IMR-90 (cell line): ENCODE data around the gene METTL25. TPM values are rescaled to one million over a fixed set of nuclear protein-coding genes. Genes with fewer than 3 reads are reported as not detected.

Experiments used
- ATAC-seq: fragments of 200-7000 bp; cut with Tn5 transposase; 2 replicates; pipeline ENCODE4 v1.9.1; 2020; ENCODE audit warnings: low read depth, mild to moderate bottlenecking, moderate library complexity
- BruUV-seq: library from RNA; stranded (reverse); fragments of 400-500 nt; replicated peaks from 2 replicates; lab custom pipeline; 2021; lab: Mats Ljungman, UMichigan
- CTCF ChIA-PET: fragments of 300-600 bp; formaldehyde crosslinking; extraction: SDS; loops from one replicate; lab custom pipeline; 2021; ENCODE audit warnings: antibody characterized with exemption; lab: Yijun Ruan, JAX
- POLR2A ChIA-PET: fragments of 300-600 bp; sonication (Branson Sonifier 250); formaldehyde crosslinking; loops from one replicate; lab custom pipeline; 2022; ENCODE audit warnings: antibody characterized with exemption; ENCODE audit not compliant: unreplicated experiment; lab: Charles Lee
- DNase-seq: peaks from one replicate; pipeline ENCODE4 v3.0.0; 2013
- H2AFZ ChIP-seq: replicated peaks from 2 replicates; pipeline ENCODE3; 2013; ENCODE audit warnings: low read length, mild to moderate bottlenecking; ENCODE audit not compliant: poor library complexity
- H2AK5ac ChIP-seq: 2 replicates; pipeline ENCODE4 v1.6.1; 2013; ENCODE audit warnings: low read depth, low read length, inconsistent platforms
- H2AK9ac ChIP-seq: replicated peaks from 2 replicates; pipeline ENCODE3; 2013; ENCODE audit warnings: mild to moderate bottlenecking, low read depth, low read length, moderate library complexity; ENCODE audit not compliant: poor library complexity
- H2BK120ac ChIP-seq: 2 replicates; pipeline ENCODE4 v1.6.1; 2013; ENCODE audit warnings: low read depth, low read length, inconsistent platforms
- H2BK15ac ChIP-seq: 3 replicates; pipeline ENCODE4 v1.6.1; 2013; ENCODE audit warnings: low read depth, low read length, inconsistent platforms
- H2BK20ac ChIP-seq: 2 replicates; pipeline ENCODE4 v1.6.1; 2013; ENCODE audit warnings: low read depth, mild to moderate bottlenecking, inconsistent platforms, low read length, moderate library complexity
- H2BK5ac ChIP-seq: 2 replicates; pipeline ENCODE4 v1.6.1; 2013; ENCODE audit warnings: mild to moderate bottlenecking, low read depth, low read length, inconsistent platforms; ENCODE audit not compliant: poor library complexity, severe bottlenecking
- H3K14ac ChIP-seq: replicated peaks from 2 replicates; pipeline ENCODE4 v1.6.1; 2013; ENCODE audit warnings: low read depth, low read length, inconsistent platforms
- H3K18ac ChIP-seq: 2 replicates; pipeline ENCODE4 v1.6.1; 2013; ENCODE audit warnings: low read depth, low read length, control low read depth
- H3K23ac ChIP-seq: 2 replicates; pipeline ENCODE4 v1.6.1; 2013; ENCODE audit warnings: low read depth, low read length, inconsistent platforms
- H3K27ac ChIP-seq: 2 replicates; pipeline ENCODE4 v1.5.1; 2013; ENCODE audit warnings: mild to moderate bottlenecking, control low read depth, low read length; ENCODE audit not compliant: insufficient read depth
- H3K27me3 ChIP-seq: 2 replicates; pipeline ENCODE4 v1.6.1; 2013; ENCODE audit warnings: low read length; ENCODE audit not compliant: control insufficient read depth, insufficient read depth
- H3K36me3 ChIP-seq: 2 replicates; pipeline ENCODE4 v1.6.1; 2013; ENCODE audit warnings: low read length, mixed read lengths; ENCODE audit not compliant: control insufficient read depth, insufficient read depth
- H3K4ac ChIP-seq: 2 replicates; pipeline ENCODE4 v1.6.1; 2013; ENCODE audit warnings: low read depth, low read length, inconsistent platforms
- H3K4me1 ChIP-seq: 2 replicates; pipeline ENCODE4 v1.6.1; 2013; ENCODE audit warnings: low read length, mixed read lengths; ENCODE audit not compliant: control insufficient read depth, insufficient read depth
- H3K4me2 ChIP-seq: 2 replicates; pipeline ENCODE4 v1.6.1; 2013; ENCODE audit warnings: low read depth, mild to moderate bottlenecking, control low read depth, low read length, moderate library complexity
- H3K4me3 ChIP-seq: 2 replicates; pipeline ENCODE4 v1.5.1; 2013; ENCODE audit warnings: low read depth, mild to moderate bottlenecking, control low read depth, low read length, moderate library complexity; ENCODE audit not compliant: insufficient read depth
- H3K56ac ChIP-seq: 2 replicates; pipeline ENCODE4 v1.6.1; 2013; ENCODE audit warnings: low read length, inconsistent platforms; ENCODE audit not compliant: insufficient read depth; ENCODE audit errors: extremely low read depth
- H3K79me1 ChIP-seq, 2 experiments: 2 replicates each; pipeline ENCODE4 v1.6.1; 2013; ENCODE audit warnings: low read length in 2 of 2, inconsistent platforms in 1 of 2, low read depth in 1 of 2
- H3K9ac ChIP-seq: 2 replicates; pipeline ENCODE4 v1.6.1; 2013; ENCODE audit warnings: low read depth, low read length, control low read depth
- H3K9me1 ChIP-seq: 2 replicates; pipeline ENCODE4 v1.6.1; 2013; ENCODE audit warnings: low read length, inconsistent platforms; ENCODE audit not compliant: insufficient read depth
- H3K9me3 ChIP-seq: 2 replicates; pipeline ENCODE4 v1.6.1; 2013; ENCODE audit warnings: low read length; ENCODE audit not compliant: control insufficient read depth, insufficient read depth
- H4K20me1 ChIP-seq: 2 replicates; pipeline ENCODE4 v1.6.1; 2013; ENCODE audit warnings: low read length, inconsistent platforms; ENCODE audit not compliant: insufficient read depth
- H4K5ac ChIP-seq: 2 replicates; pipeline ENCODE4 v1.6.1; 2013; ENCODE audit warnings: mild to moderate bottlenecking, low read depth, low read length, control low read depth
- H4K8ac ChIP-seq, 2 experiments: 2 replicates each; pipeline ENCODE4 v1.6.1; 2013; ENCODE audit warnings: low read depth in 2 of 2, low read length in 2 of 2, control low read depth in 1 of 2, inconsistent platforms in 1 of 2
- H4K91ac ChIP-seq: 2 replicates; pipeline ENCODE4 v1.6.1; 2013; ENCODE audit warnings: low read depth, low read length, inconsistent platforms; ENCODE audit not compliant: insufficient read depth
- CEBPB ChIP-seq: IDR thresholded peaks from 2 replicates; pipeline ENCODE4 v1.6.1; 2012; ENCODE audit warnings: low read depth, low read length, improper control_type of control experiment
- MAFK ChIP-seq: IDR thresholded peaks from 2 replicates; pipeline ENCODE4 v1.6.1; 2012; ENCODE audit warnings: low read depth, low read length, improper control_type of control experiment
- MAZ ChIP-seq: IDR thresholded peaks from 2 replicates; pipeline ENCODE4 v1.6.1; 2012; ENCODE audit warnings: low read depth, mild to moderate bottlenecking, low read length, improper control_type of control experiment, moderate library complexity, borderline replicate concordance
- NFE2L2 ChIP-seq: fragments of 150-350 bp; IDR thresholded peaks from 2 replicates; pipeline ENCODE4 v1.6.1; 2016; ENCODE audit warnings: low read depth, mild to moderate bottlenecking, low read length
- RCOR1 ChIP-seq: IDR thresholded peaks from 2 replicates; pipeline ENCODE4 v1.6.1; 2012; ENCODE audit warnings: mild to moderate bottlenecking, low read length, improper control_type of control experiment; ENCODE audit not compliant: insufficient replicate concordance
- RFX5 ChIP-seq: IDR thresholded peaks from 2 replicates; pipeline ENCODE4 v1.8.0; 2012; ENCODE audit warnings: low read depth, mild to moderate bottlenecking, low read length, moderate library complexity
- SMC3 ChIP-seq: fragments of 150-350 bp; IDR thresholded peaks from 2 replicates; pipeline ENCODE4 v1.6.1; 2016; ENCODE audit warnings: low read depth, mild to moderate bottlenecking, antibody characterized with exemption, low read length, moderate library complexity
- WGBS, 2 experiments: methylation state at CpG; one replicate each; pipeline versions ENCODE4 v1.1.5 to v1.1.7; 2013; ENCODE audit warnings: missing lambda C conversion rate in 2 of 2; ENCODE audit not compliant: insufficient read length in 1 of 2; ENCODE audit errors: extremely low coverage in 2 of 2; 5-methylcytosine and 5-hydroxymethylcytosine counted together
- dilution Hi-C: fragments of 300-500 bp; cut with HindIII; formaldehyde crosslinking; loops from one replicate; pipeline ENCODE4 v1.14.3; 2018; ENCODE audit warnings: low sequenced_read_pairs; ENCODE audit not compliant: unreplicated experiment
- in situ Hi-C: fragments of 300-500 bp; cut with MboI; formaldehyde crosslinking; loops from 3 replicates; pipeline ENCODE4 v1.14.3; 2019; ENCODE audit warnings: low sequenced_read_pairs, inconsistent platforms, mixed read lengths
- intact Hi-C: fragments of 100-400 bp; cut with micrococcal nuclease; formaldehyde crosslinking; loops from 2 replicates; pipeline ENCODE4 v1.10.0; 2022
- polyA plus RNA-seq, 3 experiments: library from polyadenylated mRNA; depleted of rRNA; stranded (reverse); fragments of >200 nt; gene quantifications; 2 replicates each; pipeline ENCODE4 v1.2.3, GENCODE V29; 2012; ENCODE audit warnings: low replicate concordance in 1 of 3
- total RNA-seq: library from RNA; depleted of rRNA; stranded (reverse); fragments of >200 nt; gene quantifications from 2 replicates; pipeline ENCODE4 v1.2.3, GENCODE V29; 2012
- TF ChIP-seq, protein P1 (sequence below): fragments of 150-350 bp; IDR thresholded peaks from 2 replicates; pipeline ENCODE4 v1.6.1; 2016; ENCODE audit warnings: low read depth, mild to moderate bottlenecking, low read length, moderate library complexity, borderline replicate concordance
- TF ChIP-seq, protein P2 (sequence below): fragments of 150-350 bp; IDR thresholded peaks from 2 replicates; pipeline ENCODE4 v1.6.1; 2017; ENCODE audit warnings: mild to moderate bottlenecking, antibody characterized with exemption, low read length, low read depth

Gene METTL25
- total and polyA plus RNA-seq, 2 of the 4 experiments (the other 2 are of a cell fraction), result 2.6 to 3.0 TPM

DNA sequence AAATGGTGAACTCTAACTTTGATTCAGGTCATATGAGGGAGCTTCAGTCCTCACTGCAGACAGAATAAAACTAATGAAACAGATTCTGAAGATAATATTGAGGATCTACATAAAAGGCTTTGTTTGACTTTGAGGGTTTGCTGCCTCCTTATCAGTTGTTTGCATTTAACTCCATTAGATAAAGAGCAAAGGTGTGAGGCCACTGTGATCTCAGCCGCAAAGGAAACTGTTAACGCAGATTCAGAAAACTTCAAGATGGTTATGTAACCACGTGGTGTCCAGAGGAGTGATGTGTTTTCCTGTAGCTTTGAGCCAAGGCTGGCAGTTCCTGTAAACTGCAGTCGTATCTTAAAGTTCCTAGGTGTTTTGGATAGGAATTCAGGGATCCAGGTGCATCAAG, 67.8 kb downstream of the METTL25 start:
- no peak for TF ChIP-seq RFX5
- TF ChIP-seq MAFK, result no peak
- TF ChIP-seq NFE2L2, result no peak
- TF ChIP-seq MAZ, result no peak
- TF ChIP-seq CEBPB, result no peak
- TF ChIP-seq, protein P1, sequence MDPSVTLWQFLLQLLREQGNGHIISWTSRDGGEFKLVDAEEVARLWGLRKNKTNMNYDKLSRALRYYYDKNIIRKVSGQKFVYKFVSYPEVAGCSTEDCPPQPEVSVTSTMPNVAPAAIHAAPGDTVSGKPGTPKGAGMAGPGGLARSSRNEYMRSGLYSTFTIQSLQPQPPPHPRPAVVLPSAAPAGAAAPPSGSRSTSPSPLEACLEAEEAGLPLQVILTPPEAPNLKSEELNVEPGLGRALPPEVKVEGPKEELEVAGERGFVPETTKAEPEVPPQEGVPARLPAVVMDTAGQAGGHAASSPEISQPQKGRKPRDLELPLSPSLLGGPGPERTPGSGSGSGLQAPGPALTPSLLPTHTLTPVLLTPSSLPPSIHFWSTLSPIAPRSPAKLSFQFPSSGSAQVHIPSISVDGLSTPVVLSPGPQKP, result no peak
- no peak for TF ChIP-seq RCOR1
- no peak for TF ChIP-seq SMC3
- TF ChIP-seq, protein P2, sequence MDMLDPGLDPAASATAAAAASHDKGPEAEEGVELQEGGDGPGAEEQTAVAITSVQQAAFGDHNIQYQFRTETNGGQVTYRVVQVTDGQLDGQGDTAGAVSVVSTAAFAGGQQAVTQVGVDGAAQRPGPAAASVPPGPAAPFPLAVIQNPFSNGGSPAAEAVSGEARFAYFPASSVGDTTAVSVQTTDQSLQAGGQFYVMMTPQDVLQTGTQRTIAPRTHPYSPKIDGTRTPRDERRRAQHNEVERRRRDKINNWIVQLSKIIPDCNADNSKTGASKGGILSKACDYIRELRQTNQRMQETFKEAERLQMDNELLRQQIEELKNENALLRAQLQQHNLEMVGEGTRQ, result no peak
- no peaks in the 10 kb centered on the region for H3K36me3 ChIP-seq
- H4K8ac ChIP-seq, result 0 out of 4 replicates have a peak overlapping the region, but pooled peaks of 1 of the 2 experiments have one; percentile 15
- in situ Hi-C loops, result no loop called here
- 0% methylated on average over 1 of the region's 4 CpGs; no CpG with 5 or more reads in 1 of the 2 experiments for WGBS, 2 experiments
- H2BK15ac ChIP-seq, result no peak overlapping the region
- H3K4ac ChIP-seq, result no peak overlapping the region; the same call in 1 of the 2 replicates
- no peak for ATAC-seq
- H4K91ac ChIP-seq, result no peak overlapping the region
- H3K56ac ChIP-seq, result no peak overlapping the region
- H3K14ac ChIP-seq, result no peak overlapping the region
- H3K4me3 ChIP-seq, result no peak overlapping the region
- H3K4me1 ChIP-seq, result peaks cover 2% of the 10 kb centered on the region
- no peaks in the 10 kb centered on the region for H3K79me1 ChIP-seq
- H3K23ac ChIP-seq, result no peak overlapping the region
- H2AFZ ChIP-seq, result no peak overlapping the region
- intact Hi-C loops, result no loop called here
- H3K9me3 ChIP-seq, result no peaks in the 10 kb centered on the region
- CTCF ChIA-PET, result no interaction called here
- H3K9me1 ChIP-seq, result no peaks in the 10 kb centered on the region
- no peak overlapping the region for H3K4me2 ChIP-seq
- H2BK20ac ChIP-seq, result no peak overlapping the region
- H2AK5ac ChIP-seq, result no peak overlapping the region
- H3K18ac ChIP-seq, result peak overlapping the region; percentile 3; the same call in 1 of the 2 replicates
- DNase-seq, result no peak
- no peak overlapping the region for H2BK120ac ChIP-seq
- BruUV-seq, result no TSS peak
- no peaks in the 10 kb centered on the region for H3K27me3 ChIP-seq
- H4K5ac ChIP-seq, result peak overlapping the region; percentile 48; the same call in 1 of the 2 replicates
- H4K20me1 ChIP-seq, result no peaks in the 10 kb centered on the region
- POLR2A ChIA-PET, result no interaction called here
- H3K27ac ChIP-seq, result no peak overlapping the region
- no peak overlapping the region for H2AK9ac ChIP-seq
- dilution Hi-C loops, result no loop called here
- no peak overlapping the region for H3K9ac ChIP-seq
- H2BK5ac ChIP-seq, result no peak overlapping the region
